NCI-H1048 (cell line): Measurements from ENCODE around the gene PREX1.

Experiments
- DNase-seq: peaks from one replicate; lab custom pipeline; 2025; lab: John Stamatoyannopoulos, UW

The PREX1 gene

GRCh38 chr20:48581167-48581566 is 246.6 kb downstream of the PREX1 start:
- no peak for DNase-seq

- DNase-seq = no peak
Observed at GRCh38 chr20:48578397-48579098, 249.3 kb downstream of the PREX1 start.

- no peak for DNase-seq
Observed at GRCh38 chr20:48577557-48577956, 250.2 kb downstream of the PREX1 start.

GRCh38 chr20:48574383-48574782 is 253.4 kb downstream of the PREX1 start:
- no peak for DNase-seq
